Tibial nerve (tissue), 4 donors: ENCODE measurements around the gene CDKN1A. TPM values are rescaled to one million over a fixed set of nuclear protein-coding genes. Genes with fewer than 3 reads are reported as not detected.
"Not testable (repeated sequence)": the region's sequence is repeated elsewhere in the genome, so short reads cannot be mapped to it uniquely, and the experiment has no call there.

Experiments
- DNase-seq, 2 donors: peaks; one replicate each; pipeline ENCODE4 v3.0.0-alpha.2; 2019; ENCODE audit warnings: low spot score in 2 of 2
- H3K27ac ChIP-seq, 4 donors: fragments of 200-600 bp; sonication (generic) in 3 of 4; one replicate each; pipeline ENCODE4 v1.5.1; 2017 to 2019; ENCODE audit warnings: mild to moderate bottlenecking in 1 of 4
- H3K27me3 ChIP-seq, 2 donors: fragments of 200-600 bp; sonication (generic) in 1 of 2; one replicate each; pipeline versions ENCODE4 v1.5.1 to v1.6.0; 2017 to 2019
- H3K36me3 ChIP-seq, 3 donors: fragments of 200-600 bp; sonication (generic); one replicate each; pipeline ENCODE4 v1.5.1; 2018 to 2019
- H3K4me1 ChIP-seq, 4 donors: fragments of 200-600 bp; sonication (generic) in 3 of 4; one replicate each; pipeline ENCODE4 v1.5.1; 2017 to 2019
- H3K4me3 ChIP-seq, 4 donors: fragments of 200-600 bp; sonication (generic) in 3 of 4; one replicate each; pipeline ENCODE4 v1.5.1; 2017 to 2019; ENCODE audit warnings: mild to moderate bottlenecking in 1 of 4, moderate library complexity in 1 of 4
- H3K9me3 ChIP-seq, 4 donors: fragments of 200-600 bp; sonication (generic) in 3 of 4; one replicate each; pipeline ENCODE4 v1.5.1; 2017 to 2019
- CTCF ChIP-seq, 5 experiments: fragments of 200-600 bp in 3 of 5; fragments of 450-650 bp in 2 of 5; sonication (generic) in 3 of 5; IDR thresholded peaks; one replicate each; pipeline ENCODE4 v1.5.1; 2016 to 2019; ENCODE audit warnings: antibody characterized with exemption in 5 of 5, mild to moderate bottlenecking in 3 of 5, moderate library complexity in 2 of 5
- EP300 ChIP-seq, 2 donors: sonication (generic); formaldehyde crosslinking; IDR thresholded peaks; one replicate each; pipeline ENCODE4 v1.6.1; 2017; ENCODE audit warnings: antibody characterized with exemption in 2 of 2, mild to moderate bottlenecking in 1 of 2
- POLR2A ChIP-seq, 2 donors: fragments of 450-650 bp; IDR thresholded peaks; one replicate each; pipeline ENCODE4 v1.6.1; 2017; ENCODE audit warnings: antibody characterized with exemption in 2 of 2, mild to moderate bottlenecking in 2 of 2, moderate library complexity in 2 of 2
- WGBS, 2 donors: methylation state at CpG; one replicate each; pipeline ENCODE4 v1.1.5; 2018; 5-methylcytosine and 5-hydroxymethylcytosine counted together
- total RNA-seq, 4 donors: library from RNA; depleted of rRNA; stranded (reverse); fragments of >200 nt; gene quantifications; one replicate each; pipeline ENCODE4 v1.1.0, GENCODE V29; 2016

Gene CDKN1A
- total RNA-seq, 4 donors from 2014 or later = 112 to 142 (median 124) TPM

- DNase-seq = no peak
- Histone ChIP-seq H3K9me3 (no peaks in the 10 kb centered on the region), H3K27ac (no peak overlapping the region), H3K4me3 (no peak overlapping the region), H3K27me3 (no peaks in the 10 kb centered on the region), H3K4me1 (no peaks in the 10 kb centered on the region), H3K36me3 (no peaks in the 10 kb centered on the region)
- WGBS, 2 donors = 85 to 89% methylated on average over 5 to 11 of the region's 11 CpGs
- TF ChIP-seq EP300 (IDR thresholded peaks at IDR 0.05) = no peak
- no peak for TF ChIP-seq CTCF (IDR thresholded peaks at IDR 0.05)
- TF ChIP-seq POLR2A (IDR thresholded peaks at IDR 0.05) = no peak
These were observed 42.0 kb downstream of the CDKN1A start for GRCh38 chr6:36720251-36721141.

GRCh38 chr6:36721369-36722140 is 43.0 kb downstream of the CDKN1A start:
- WGBS, 2 donors = 53 to 88% methylated on average over 7 to 10 of the region's 15 CpGs
- no peaks in the 10 kb centered on the region for H3K4me1 ChIP-seq
- H3K27ac ChIP-seq = no peak overlapping the region
- no peak overlapping the region for H3K4me3 ChIP-seq
- no peak for DNase-seq
- no peaks in the 10 kb centered on the region for H3K9me3 ChIP-seq
- H3K36me3 ChIP-seq = no peaks in the 10 kb centered on the region
- no peaks in the 10 kb centered on the region for H3K27me3 ChIP-seq
- TF ChIP-seq EP300 (IDR thresholded peaks at IDR 0.05) (no peak), CTCF (IDR thresholded peaks at IDR 0.05) (no peak), POLR2A (IDR thresholded peaks at IDR 0.05) (no peak)

GRCh38 chr6:36722365-36722764 is 43.9 kb downstream of the CDKN1A start:
- Histone ChIP-seq H3K4me3 (no peak overlapping the region), H3K9me3 (no peaks in the 10 kb centered on the region), H3K4me1 (no peaks in the 10 kb centered on the region), H3K27me3 (no peaks in the 10 kb centered on the region), H3K36me3 (no peaks in the 10 kb centered on the region), H3K27ac (no peak overlapping the region)
- TF ChIP-seq EP300 (IDR thresholded peaks at IDR 0.05) (no peak), CTCF (IDR thresholded peaks at IDR 0.05) (no peak)
- 88 to 89% methylated on average over 10 of the region's 10 CpGs for WGBS, 2 donors
- DNase-seq = no peak

GRCh38 chr6:36722879-36723278 is 44.4 kb downstream of the CDKN1A start:
- H3K27ac ChIP-seq = no peak overlapping the region
- no peaks in the 10 kb centered on the region for H3K36me3 ChIP-seq
- H3K27me3 ChIP-seq = no peaks in the 10 kb centered on the region
- DNase-seq = no peak
- TF ChIP-seq CTCF (IDR thresholded peaks at IDR 0.05) = no peak
- TF ChIP-seq POLR2A (IDR thresholded peaks at IDR 0.05) = no peak
- TF ChIP-seq EP300 (IDR thresholded peaks at IDR 0.05) = no peak
- no peaks in the 10 kb centered on the region for H3K4me1 ChIP-seq
- H3K9me3 ChIP-seq = no peaks in the 10 kb centered on the region
- 88 to 94% methylated on average over 2 of the region's 2 CpGs for WGBS, 2 donors
- no peak overlapping the region for H3K4me3 ChIP-seq

GRCh38 chr6:36723992-36724391 is 45.5 kb downstream of the CDKN1A start:
- DNase-seq, H3K4me1 ChIP-seq, H3K27me3 ChIP-seq, H3K27ac ChIP-seq, H3K9me3 ChIP-seq, H3K4me3 ChIP-seq, H3K36me3 ChIP-seq: not testable (repeated sequence)
- WGBS, 2 donors = 91 to 95% methylated on average over 4 of the region's 4 CpGs
